ENCODE data around the gene SLC51A.
"Not testable (repeated sequence)": the region's sequence is repeated elsewhere in the genome, so short reads cannot be mapped to it uniquely, and the experiment has no call there.

The SLC51A gene

DNA sequence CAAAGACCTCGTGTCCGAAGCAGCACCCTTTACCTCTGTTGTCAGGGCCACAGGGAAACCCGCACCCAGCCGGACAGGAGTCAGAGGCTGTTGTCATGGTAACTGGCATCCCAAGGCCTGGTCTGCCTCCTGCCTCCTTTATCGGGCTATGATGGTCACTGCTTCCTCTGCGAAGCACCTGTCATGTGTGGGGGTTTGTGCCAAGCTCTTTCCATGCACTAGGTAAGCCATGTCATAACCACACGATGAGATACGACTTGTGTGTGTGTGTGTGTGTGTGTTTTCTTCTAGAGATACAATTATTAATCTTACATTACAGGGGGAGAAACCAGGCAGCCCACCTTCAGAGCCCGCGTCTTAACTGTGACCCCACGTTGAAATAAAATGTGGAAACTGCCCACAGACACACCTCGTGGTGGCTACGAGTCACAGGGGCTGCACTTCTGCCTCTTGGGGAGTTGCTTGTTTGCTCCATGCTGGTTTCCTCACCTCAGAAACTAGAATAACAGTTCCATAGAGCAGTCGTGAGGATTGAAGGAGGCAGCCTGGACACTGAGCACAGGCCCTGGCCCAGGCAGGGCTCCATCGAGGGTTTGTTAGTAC lies 23.1 kb upstream of the SLC51A start:
- in situ Hi-C loops (cut with MboI; ENCODE audit: low sequenced_read_pairs), result no loop called here

DNA sequence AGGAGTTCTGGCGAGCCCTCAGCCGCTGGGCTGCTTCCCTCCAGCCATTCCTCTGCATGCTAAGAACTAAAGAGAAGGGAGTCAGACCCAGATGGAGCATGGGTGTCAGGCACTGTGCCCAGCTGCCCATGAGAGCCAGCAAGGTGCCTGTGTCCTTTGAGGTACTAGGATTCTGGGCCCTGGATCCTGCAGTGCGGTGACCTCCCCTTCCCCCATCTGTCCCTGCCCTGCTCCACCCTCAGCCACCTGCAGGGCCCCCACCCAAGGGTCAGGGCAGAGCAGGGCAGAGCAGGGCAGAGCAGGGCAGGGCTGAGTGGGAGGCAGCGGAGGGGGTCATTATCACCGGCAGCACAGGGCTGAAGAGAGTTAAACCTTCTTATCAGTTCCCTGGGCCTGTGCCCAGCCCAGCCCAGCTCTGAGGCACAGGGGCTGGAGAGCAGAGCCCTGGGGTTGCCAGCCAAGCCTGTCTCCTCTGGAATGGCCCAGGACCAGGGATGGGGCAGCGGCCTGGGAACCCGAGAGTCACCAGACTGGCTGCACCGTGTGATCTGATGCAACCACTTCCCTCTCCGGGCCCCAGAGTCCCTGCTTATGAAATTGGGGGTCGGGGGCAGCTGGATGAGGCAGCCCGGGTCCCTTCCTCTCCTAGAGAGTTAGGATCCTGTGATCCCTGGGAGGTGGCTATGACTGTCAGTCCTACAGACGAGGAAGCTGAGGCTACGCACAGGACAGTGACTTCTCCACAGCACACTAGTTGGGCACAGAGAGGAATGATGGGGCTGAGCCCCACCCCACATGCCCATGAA lies 22.4 kb upstream of the SLC51A start:
- in situ Hi-C loops (cut with MboI; ENCODE audit: low sequenced_read_pairs), result no loop called here

DNA sequence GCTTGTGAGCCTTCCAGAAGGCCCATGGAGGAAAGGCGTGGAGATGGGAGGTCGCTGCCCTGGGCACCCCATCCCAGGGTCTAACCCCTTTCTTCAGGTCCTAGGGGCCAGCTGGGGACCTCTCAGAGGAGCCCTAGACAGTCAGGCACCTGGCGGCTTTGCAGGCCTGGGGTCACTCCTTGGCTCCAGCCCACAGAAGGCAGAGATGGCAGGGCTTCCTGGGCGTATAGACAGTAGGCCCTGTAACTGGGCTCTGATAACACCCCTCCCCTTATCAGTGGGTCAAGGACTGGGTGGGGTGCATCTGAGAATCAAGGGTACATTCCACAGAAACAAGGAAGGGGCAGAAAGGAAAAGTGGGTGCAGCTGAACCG lies 21.8 kb upstream of the SLC51A start:
- in situ Hi-C loops (cut with MboI; ENCODE audit: low sequenced_read_pairs), result no loop called here

DNA sequence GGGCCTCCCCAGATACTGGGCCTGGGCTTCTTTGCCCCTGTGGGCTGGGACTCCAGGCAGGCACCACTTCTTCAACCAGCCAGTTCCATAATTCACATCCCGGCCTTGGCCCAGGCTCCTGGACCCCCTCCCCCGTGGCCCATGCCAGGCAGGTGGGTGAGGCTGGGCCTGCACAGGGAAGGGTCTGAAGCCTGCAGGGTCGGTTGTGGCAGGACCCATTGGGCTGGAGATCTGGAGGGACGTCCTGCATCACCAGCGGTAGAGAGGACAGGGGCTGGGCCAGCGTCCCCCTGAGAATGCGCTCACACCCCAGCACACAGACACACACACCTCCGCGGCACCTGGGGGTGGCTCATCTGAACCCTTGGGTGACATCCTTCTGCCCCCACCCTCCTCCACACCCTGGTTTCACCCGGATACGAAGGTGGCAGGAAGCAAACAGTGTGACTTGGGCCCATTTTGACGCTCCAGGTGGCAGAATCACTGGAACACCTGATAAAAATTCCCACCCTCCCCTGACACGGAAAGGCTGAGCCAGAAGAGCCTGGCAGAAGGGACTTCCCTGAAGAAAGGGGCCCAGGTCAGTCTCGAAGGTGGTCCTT lies 20.6 kb upstream of the SLC51A start:
- in situ Hi-C loops (cut with MboI; ENCODE audit: low sequenced_read_pairs), result no loop called here

DNA sequence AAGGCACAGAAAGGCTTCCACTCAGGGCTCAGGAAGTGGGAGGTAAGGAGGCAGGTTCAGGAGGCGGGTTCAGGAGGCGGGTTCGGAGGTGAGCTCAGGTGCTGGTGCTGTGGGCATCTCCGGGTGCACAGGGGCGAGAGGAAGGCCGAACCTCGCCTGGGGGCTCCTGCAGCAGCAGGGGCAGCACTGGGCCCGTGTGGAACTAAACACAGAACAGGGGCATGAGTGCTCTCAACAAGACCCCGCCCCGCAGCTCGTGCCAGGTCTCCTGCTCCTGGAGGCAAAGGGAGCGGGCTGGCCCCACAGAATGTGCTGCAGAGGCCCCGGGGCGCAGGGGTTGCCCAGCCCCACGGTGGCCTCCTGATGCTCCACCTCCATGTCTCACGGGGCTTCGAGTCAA lies 18.8 kb upstream of the SLC51A start:
- in situ Hi-C loops (cut with MboI; ENCODE audit: low sequenced_read_pairs), result no loop called here

DNA sequence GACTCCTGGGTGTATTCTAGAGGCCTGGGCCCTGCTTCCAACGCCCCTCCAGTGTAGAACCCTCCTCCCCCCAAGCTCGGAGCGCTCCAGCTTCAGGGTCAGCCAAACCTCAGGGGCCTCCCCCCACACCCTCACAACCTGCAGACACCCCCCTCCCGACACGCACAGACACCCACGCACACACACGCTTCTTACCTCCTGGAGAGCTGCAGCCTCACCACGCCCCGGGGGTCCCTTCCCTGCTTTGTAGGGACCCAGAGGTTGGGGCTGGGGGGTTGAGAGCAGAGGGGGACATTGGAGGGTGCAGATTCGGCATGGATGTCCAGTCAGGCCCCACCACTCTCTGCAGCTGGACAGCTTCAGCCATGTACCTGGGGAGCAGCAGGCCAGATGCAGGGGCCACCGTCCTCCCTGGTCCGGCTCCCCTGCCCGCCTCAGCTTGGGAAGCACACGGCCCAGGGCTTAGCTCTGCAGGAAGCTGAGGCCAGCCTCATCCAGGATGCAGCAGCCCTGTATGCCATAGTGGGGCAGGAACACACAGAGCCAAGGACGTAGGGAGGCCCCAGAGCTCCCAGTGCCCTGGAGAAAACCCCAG lies 18.2 kb upstream of the SLC51A start:
- in situ Hi-C loops (cut with MboI; ENCODE audit: low sequenced_read_pairs), result no loop called here

DNA sequence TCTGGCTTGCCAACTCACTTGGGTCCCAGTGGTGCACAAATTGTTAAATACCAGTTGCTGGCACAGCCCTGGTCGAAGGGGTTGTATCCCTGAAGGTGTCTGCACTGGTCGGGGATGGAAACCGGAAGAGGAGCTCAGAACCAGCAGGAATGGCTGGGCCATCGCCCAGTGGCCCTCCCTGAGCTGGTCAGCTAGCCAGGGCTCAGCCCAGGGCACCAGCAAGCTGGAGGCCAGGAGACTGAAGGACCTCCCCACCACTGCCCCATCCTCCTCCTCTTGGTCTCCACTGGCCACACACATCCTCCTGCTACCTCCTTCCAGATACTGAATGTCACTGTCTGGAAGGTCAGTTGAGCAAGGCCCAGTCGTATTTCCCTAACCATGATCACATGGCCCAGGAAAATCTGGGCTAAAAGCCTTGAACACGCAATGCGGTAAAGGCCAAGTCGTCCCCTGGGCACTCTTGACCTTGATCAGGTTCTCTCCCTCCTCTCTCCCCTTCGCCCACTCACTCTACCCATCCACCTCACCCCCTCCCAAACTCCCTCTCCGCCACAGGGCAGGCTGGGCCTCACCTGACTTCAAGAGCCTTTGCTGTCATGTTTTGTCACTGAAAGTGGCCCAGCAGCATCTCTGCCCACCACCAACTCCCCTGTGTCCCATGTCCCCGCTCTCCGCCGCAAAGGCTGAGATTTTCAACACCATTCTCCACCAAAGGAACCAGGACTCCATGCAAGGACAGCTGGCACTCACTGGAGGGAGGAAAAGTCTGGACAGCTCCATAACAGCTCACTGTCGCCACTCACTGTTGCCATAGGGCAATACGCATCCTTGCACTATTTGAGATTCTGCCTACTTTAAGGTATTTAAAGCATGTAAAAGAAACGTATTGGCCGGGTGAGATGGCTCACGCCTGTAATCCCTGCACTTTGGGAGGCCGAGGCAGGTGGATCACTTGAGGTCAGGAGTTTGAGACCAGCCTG lies 17.3 kb upstream of the SLC51A start:
- in situ Hi-C loops (cut with MboI; ENCODE audit: low sequenced_read_pairs), result no loop called here

DNA sequence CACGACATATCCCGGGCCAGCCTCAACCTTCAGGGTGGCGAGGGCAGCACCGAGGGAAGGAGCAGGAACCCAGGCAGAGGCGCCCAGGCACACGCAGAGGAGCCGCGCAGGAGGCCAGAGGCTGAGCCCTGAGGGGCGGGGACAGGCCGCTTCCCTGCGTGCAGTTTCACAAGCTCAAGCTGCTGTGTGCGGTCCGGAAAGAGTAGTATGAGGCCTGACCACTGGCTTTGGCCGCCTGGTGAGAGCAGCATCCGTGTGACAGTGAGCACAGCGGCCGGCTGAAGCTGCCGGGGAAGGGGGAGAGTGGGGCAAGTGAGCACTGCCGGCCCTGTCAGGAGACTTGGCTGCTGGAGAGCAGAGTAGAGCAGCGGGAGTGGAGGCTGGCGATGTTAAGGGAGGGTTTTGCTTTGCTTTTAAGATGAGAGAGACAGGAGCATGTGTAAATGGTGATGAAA lies 13.8 kb upstream of the SLC51A start:
- in situ Hi-C loops (cut with MboI; ENCODE audit: low sequenced_read_pairs), result no loop called here

DNA sequence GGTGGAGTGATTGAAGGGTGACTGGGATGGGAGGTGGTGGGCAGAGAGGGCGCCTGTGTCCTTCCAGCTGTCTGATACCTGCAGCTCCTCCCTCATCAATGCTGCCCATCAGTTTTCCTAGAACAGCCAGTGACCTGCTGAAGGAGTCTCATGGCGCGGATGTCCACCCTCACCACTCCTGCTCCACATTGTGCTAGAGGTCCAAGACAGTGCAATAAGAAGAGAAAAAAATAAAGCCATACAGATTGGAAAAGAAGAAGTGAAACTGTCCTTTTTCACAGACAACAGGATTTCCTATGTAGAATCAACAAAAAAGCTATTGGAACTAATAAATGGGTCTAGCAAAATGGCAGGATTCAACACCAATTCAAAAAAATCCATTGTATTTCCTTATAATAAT lies 12.5 kb upstream of the SLC51A start:
- in situ Hi-C loops (cut with MboI; ENCODE audit: low sequenced_read_pairs), result no loop called here

DNA sequence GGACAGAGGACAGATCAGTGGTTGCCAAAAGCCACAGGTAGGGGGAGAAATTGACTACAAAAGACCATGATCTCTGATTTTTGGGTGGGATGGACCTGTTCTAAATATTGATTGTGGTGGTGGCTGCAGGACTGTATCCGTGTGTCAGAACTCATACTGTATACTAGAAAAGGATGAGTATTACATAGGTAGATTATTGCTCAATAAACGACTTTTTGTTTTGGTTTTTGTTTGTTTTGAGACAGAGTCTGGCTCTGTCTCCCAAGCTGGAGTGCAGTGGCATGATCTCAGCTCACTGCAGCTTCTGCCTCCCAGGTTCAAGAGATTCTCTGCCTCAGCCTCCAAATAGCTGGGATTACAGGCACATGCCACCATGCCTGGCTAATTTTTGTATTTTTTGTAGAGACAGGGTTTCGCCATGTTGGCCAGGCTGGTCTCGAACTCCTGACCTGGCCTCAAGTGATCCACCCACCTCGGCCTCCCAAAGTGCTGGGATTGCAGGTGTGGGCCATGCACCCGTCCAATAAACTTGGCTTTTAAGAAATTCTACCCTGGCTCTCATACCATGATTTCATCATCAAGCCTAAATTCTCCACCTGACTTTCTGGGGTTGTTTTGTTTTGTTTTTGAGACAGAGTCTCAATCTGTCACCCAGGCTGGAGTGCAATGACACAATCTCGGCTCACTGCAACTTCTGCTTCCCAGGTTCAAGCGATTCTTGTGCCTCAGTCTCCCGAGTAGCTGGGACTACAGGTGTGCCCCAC lies 10.7 kb upstream of the SLC51A start:
- in situ Hi-C loops (cut with MboI; ENCODE audit: low sequenced_read_pairs), result not testable (repeated sequence)

DNA sequence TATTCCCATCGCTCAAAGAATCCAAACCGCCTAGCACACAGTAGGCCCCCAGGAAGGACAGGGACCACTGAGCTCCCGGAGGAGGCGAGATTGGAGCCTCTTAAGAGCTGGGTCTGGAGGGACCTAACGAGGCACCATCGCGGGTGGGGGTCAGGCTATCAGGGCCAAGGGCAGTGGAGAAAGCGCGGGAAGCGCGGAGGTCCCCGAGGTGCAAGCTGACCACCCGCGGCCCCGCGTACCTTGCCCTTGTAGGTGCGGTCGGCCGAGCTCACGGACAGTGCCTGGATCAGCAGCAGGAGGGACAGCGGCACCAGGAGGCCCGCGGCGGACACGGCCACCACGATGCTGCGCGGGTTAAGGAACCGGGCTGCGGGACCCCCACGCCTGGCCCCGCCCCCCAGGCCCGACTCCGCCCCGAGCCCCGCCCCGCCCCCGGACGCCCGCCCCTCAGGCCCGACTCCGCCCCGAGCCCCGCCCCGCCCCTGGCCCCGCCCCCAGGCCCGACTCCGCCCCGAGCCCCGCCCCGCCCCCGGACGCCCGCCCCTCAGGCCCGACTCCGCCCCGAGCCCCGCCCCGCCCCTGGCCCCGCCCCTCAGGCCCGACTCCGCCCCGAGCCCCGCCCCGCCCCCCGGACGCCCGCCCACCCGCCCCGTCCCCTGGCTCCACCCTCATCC lies 9.0 kb upstream of the SLC51A start:
- in situ Hi-C loops (cut with MboI; ENCODE audit: low sequenced_read_pairs), result no loop called here

DNA sequence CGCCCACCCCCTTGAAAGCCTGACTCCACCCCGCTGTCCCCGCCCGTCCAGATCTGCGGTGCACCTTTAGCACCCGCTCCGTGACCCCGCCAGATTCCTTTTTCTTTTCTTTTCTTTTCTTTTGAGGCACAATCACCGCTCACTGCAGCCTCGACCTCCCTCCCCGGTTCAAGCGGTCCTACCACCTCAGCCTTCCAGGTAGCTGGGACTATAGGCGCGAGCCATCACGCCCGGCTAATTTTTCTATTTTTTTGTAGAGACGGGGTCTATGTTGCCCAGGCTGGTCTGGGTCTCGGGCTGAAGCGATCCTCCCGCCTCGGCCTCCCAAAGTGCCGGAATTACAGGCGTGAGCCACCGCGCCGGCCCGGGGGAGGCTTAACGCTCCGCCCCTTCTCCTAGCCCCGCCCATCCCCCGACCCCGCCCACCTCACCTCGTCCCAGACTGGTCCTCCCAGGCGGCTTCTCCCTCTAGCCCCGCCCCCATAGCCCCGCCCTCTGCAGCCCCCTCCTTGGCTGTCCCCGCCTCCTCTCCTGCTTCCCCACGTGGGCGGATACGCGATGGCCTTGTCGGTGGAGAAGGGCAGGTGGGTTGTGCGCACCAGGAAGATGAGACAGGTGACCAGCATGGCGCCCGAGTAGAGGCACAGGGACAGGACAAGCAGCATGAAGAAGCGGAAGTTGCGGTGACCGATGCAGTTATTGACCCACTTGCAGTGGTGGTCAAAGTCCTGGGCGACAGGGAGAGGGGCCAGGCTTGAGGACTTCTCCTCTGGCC lies 8.3 kb upstream of the SLC51A start:
- in situ Hi-C loops (cut with MboI; ENCODE audit: low sequenced_read_pairs), result no loop called here

DNA sequence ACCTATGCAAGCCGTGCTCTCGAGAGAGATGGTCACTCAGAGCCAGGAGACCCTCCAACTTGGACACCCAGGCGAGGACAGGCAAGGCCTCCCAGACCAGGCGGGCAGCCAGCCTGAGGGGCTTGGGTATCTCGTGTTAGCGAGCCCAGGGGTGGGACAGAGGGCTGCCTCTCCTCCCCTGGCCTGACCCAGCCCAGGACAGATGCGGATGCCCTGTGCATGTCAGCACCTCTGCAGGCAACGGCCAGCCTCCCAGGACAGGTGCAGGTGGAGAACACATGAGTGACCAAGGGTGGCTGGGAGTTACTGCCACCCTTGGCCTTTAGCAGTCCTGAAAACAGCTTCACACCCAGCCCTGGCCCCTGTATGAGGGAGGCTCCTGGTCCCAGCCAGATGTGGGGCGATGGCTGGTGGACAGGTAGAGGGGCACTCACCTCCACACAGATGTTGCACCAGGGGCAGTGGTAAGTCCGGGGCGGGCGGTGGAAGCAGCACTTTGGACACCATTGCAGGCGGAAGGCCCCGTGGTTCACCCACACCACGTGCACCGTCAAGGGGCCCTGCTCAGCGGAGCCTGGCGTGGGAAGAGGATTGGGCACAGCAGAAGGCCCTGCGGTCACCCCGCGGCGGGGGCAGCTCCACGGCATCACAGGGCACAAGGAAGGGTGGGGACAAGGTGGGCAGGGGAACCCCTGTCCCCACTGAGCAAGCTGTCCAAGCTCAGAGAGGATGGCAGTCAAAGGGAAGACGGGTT lies 7.2 kb upstream of the SLC51A start:
- in situ Hi-C loops (cut with MboI; ENCODE audit: low sequenced_read_pairs), result no loop called here

DNA sequence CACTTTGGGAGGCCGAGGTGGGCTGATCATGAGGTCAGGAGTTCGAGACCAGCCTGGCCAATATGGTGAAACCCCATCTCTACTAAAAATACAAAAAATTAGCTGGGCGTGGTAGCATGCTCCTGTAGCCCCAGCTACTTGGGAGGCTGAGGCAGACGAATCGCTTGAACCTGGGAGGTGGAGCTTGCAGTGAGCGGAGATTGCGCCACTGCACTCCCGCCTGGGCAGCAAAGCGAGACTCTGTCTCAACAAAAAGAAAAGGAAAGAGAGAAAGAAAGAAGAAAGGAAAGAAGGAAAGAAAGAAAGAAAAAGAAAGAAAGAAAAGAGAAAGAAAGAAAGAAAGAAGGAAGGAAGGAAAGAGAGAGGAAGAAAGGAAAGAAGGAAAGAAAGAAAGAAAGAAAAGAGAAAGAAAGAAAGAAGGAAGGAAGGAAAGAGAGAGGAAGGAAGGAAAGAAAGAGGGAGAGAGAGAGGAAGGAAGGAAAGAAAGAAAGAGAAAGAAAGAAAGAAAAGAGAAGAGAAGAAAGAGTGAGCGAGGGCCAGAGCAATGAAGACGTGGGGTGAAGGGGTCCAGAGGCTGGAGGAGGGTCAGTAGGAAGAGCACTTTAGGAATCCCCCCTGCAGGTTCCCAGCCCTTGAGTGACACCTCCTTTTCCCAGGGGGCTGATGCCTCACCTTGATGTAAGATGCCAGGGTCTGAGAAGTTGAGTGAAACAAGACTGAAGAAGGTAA lies 6.2 kb upstream of the SLC51A start:
- in situ Hi-C loops (cut with MboI; ENCODE audit: low sequenced_read_pairs), result not testable (repeated sequence)

DNA sequence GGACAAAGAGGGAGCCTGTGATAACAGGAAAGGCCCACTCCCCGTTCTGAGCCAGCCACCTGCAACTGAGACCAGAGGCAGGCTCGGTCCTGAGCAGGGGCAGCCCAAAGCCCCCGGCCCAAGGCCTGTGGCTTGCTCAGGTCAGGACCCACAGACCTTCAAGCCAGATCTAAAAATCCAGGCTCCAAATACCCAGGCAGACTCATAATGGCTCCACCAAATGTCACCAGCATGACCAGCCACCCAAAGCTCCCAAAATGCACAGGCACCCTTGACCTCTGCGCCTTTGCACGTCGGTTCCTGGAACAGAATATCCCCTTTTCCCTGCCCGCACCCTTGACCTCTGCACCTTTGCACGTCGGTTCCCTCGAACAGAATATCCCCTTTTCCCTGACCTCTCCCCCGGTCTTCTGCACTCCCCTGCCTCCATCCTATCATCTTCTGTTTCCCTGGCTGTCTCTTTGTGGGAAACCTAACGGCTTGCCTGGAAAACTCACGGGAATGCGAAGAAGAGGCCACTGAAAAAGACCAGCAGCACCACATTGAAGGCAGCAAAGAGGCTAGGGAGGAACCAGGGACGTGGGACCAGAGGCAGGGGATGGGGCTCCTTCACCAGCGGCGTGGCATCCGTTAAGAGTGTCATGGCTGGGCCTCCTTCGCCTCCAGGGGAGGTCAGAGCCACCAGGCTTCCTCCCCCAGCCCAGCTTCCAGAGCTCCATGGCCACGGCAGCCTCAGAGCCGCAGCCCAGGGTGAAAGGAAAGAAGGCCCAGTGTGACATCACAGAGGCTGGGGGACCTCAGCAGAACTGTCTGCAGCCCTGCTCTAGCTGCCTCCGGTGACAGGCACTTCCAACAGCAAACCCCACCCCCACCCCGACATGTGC lies 5.4 kb upstream of the SLC51A start, which contains the start of gene ZDHHC19:
TSS of gene ZDHHC19 (minus strand) at position 728 of the 884 bp plus-strand sequence. CDS start at position 643, 85 bp downstream.
- in situ Hi-C loops (cut with MboI; ENCODE audit: low sequenced_read_pairs), result no loop called here

DNA sequence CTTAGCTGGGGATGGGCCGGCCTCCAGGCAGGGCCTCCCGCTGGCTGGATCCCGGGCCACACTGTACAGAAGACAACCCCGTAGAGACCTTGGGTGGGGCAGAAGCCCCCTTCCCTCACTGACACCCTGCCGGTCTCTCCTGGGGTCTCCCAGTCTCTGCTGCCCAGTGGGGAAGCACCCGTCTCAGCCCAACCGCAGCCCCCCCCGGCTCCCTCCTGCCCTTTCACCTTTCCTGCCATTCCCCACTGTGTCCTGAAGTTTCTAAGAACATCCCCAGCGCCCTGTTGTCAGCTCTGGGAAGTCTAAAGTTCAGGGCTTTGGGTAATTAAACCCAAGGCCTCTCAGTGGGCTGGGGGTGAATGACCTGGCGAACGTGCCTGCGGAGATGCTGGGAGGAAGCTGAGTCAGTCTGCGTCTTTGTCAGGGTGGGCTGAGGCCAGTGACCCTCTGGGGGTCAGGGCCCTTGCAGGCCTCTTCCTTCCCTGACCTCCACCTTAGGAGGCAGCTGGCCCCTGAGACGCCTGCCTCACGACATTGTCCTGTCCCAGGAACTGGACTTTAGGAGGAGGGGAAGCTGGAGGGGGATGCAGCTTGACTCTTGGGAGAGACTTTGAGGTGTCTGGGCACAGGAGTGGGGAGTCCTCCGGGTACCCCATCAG lies 1.4 kb upstream of the SLC51A start:
- in situ Hi-C loops (cut with MboI; ENCODE audit: low sequenced_read_pairs), result no loop called here
